ENCODE results near the gene JPH4. TPM values are rescaled to one million over a fixed set of nuclear protein-coding genes. Genes with fewer than 3 reads are reported as not detected.

The JPH4 gene
- total and polyA plus RNA-seq, 7 experiments from 2014 or later, result 0.13 to 1.2 (median 0.16) TPM; not detected in 4

Other genes with a start within 250 kb of the JPH4 start
- gene SLC22A17, start 225.9 kb downstream of the JPH4 start, total RNA-seq, result 10 to 100 TPM in 3 of 5 experiments, 1 to 10 TPM in 2; 1.9 to 30.0 (median 22.6) TPM
- gene SLC22A17, start 225.9 kb downstream of the JPH4 start, polyA plus RNA-seq, result 10 to 100 TPM in 1 of 2 donors, 1 to 10 TPM in 1; 9.7 to 10.8 TPM
- not detected for gene EFS, start 213.6 kb downstream of the JPH4 start, total RNA-seq
- not detected for gene EFS, start 213.6 kb downstream of the JPH4 start, polyA plus RNA-seq
- gene IL25, start 206.0 kb downstream of the JPH4 start, total RNA-seq, result not detected
- not detected for gene IL25, start 206.0 kb downstream of the JPH4 start, polyA plus RNA-seq
- gene CMTM5, start 201.7 kb downstream of the JPH4 start, total RNA-seq, result not detected
- not detected for gene CMTM5, start 201.7 kb downstream of the JPH4 start, polyA plus RNA-seq
- gene MYH6, start 170.5 kb downstream of the JPH4 start, total RNA-seq, result under 1 TPM in 1 of 5 experiments, not detected in 4; 0.27 TPM
- not detected for gene MYH6, start 170.5 kb downstream of the JPH4 start, polyA plus RNA-seq
- not detected for gene MYH7, start 143.1 kb downstream of the JPH4 start, total RNA-seq
- gene MYH7, start 143.1 kb downstream of the JPH4 start, polyA plus RNA-seq, result not detected
- 100 to 1,000 TPM in 1 of 5 experiments, 10 to 100 TPM in 4; 52.9 to 152 (median 74.0) TPM for gene NGDN, start 109.1 kb downstream of the JPH4 start, total RNA-seq
- gene NGDN, start 109.1 kb downstream of the JPH4 start, polyA plus RNA-seq, result 100 to 1,000 TPM; 101 to 112 TPM
- 1 to 10 TPM in 1 of 5 experiments, under 1 TPM in 4; 0.45 to 2.6 (median 0.49) TPM for gene ZFHX2, start 27.0 kb downstream of the JPH4 start, total RNA-seq
- not detected for gene ZFHX2, start 27.0 kb downstream of the JPH4 start, polyA plus RNA-seq
- 10 to 100 TPM; 16.4 to 26.7 (median 19.2) TPM for gene THTPA, start 22.5 kb downstream of the JPH4 start, total RNA-seq
- 10 to 100 TPM; 17.9 to 18.1 TPM for gene THTPA, start 22.5 kb downstream of the JPH4 start, polyA plus RNA-seq
- 100 to 1,000 TPM; 266 to 548 (median 293) TPM for gene AP1G2, start 11.0 kb downstream of the JPH4 start, total RNA-seq
- gene AP1G2, start 11.0 kb downstream of the JPH4 start, polyA plus RNA-seq, result 100 to 1,000 TPM in 1 of 2 donors, 10 to 100 TPM in 1; 66.4 to 113 TPM
- gene DHRS2, start 57.6 kb upstream of the JPH4 start, total RNA-seq, result 1 to 10 TPM in 1 of 5 experiments, not detected in 4; 5.5 TPM
- under 1 TPM in 1 of 2 donors, not detected in 1; 0.63 TPM for gene DHRS2, start 57.6 kb upstream of the JPH4 start, polyA plus RNA-seq